ENCODE results near the gene OTC. TPM values are rescaled to one million over a fixed set of nuclear protein-coding genes. Genes with fewer than 3 reads are reported as not detected.

OTC gene
- total RNA-seq, 1 donor from 2014 or later, result 0.41 TPM

GRCh38 chrX:38458071-38458470 lies 105.7 kb downstream of the OTC start:
- DNase-seq (ENCODE audit: low spot score in 2 of 2) (no peak), FAIRE-seq (no peak)

- no peak for FAIRE-seq
- DNase-seq (ENCODE audit: low spot score in 2 of 2), result no peak
Measured at GRCh38 chrX:38462257-38462656, 109.9 kb downstream of the OTC start.

GRCh38 chrX:38465686-38466085 lies 113.3 kb downstream of the OTC start:
- FAIRE-seq, result no peak
- no peak for DNase-seq (ENCODE audit: low spot score in 2 of 2)

GRCh38 chrX:38468563-38469157 lies 116.3 kb downstream of the OTC start:
- FAIRE-seq (no peak), DNase-seq (ENCODE audit: low spot score in 2 of 2) (no peak)

Small RNA genes lying within 50 kb of the gene (small RNA-seq; reads per million reads assigned to genes)
- not detected for gene RF00322

Other genes starting within 250 kb of the OTC start
- 2.4 TPM for gene SRPX, start 131.7 kb upstream of the OTC start, total RNA-seq
- 4.5 TPM for gene RPGR, start 25.1 kb upstream of the OTC start, total RNA-seq
- 60.7 TPM for gene TSPAN7, start 208.9 kb downstream of the OTC start, total RNA-seq